Colonic mucosa (tissue), 4 donors: Measurements from ENCODE around the gene MME. TPM values are rescaled to one million over a fixed set of nuclear protein-coding genes. Genes with fewer than 3 reads are reported as not detected.

ENCODE experiments used
- DNase-seq: peaks from one replicate; pipeline ENCODE4 v3.0.0-alpha.2; 2020
- H3K27ac ChIP-seq: fragments of 200-600 bp; one replicate; pipeline ENCODE4 v1.8.0; 2021
- H3K27me3 ChIP-seq: fragments of 200-600 bp; one replicate; pipeline ENCODE4 v1.8.0; 2021
- H3K36me3 ChIP-seq: fragments of 200-600 bp; one replicate; pipeline ENCODE4 v1.8.0; 2021
- H3K4me1 ChIP-seq: fragments of 200-600 bp; one replicate; pipeline ENCODE4 v1.8.0; 2021; ENCODE audit warnings: mild to moderate bottlenecking
- H3K4me3 ChIP-seq: fragments of 200-600 bp; one replicate; pipeline ENCODE4 v1.8.0; 2021
- H3K9ac ChIP-seq, 2 donors: one replicate each; pipeline ENCODE4 v1.7.0; 2013; ENCODE audit warnings: control low read depth in 2 of 2, low read depth in 2 of 2, low read length in 2 of 2
- H3K9me3 ChIP-seq: fragments of 200-600 bp; one replicate; pipeline ENCODE4 v1.8.0; 2021
- intact Hi-C: fragments of 100-400 bp; cut with DNase I; formaldehyde crosslinking; loops from one replicate; pipeline ENCODE4 v1.14.1; 2022
- total RNA-seq, 2 donors: library from RNA; stranded (reverse); fragmentation: NEBNext Ultra II Directional in 1 of 2; extraction: Animal tissue kit (Norgen Biotek cat#: 25700) in 1 of 2; gene quantifications; one replicate each; pipeline ENCODE4 v1.2.1, GENCODE V29; 2021
- TF ChIP-seq, protein P1 (sequence below): fragments of 200-600 bp; IDR thresholded peaks from one replicate; pipeline ENCODE4 v1.8.0; 2022; ENCODE audit warnings: antibody characterized with exemption, mild to moderate bottlenecking
- donor health status: healthy.
- donor health status: DM: no; HTN: no; CAD: no.
- donor health status: DM: no; HTN: no; CAD: no.

The MME gene
- total RNA-seq, 2 donors from 2014 or later = 1.4 to 2.6 TPM

DNA sequence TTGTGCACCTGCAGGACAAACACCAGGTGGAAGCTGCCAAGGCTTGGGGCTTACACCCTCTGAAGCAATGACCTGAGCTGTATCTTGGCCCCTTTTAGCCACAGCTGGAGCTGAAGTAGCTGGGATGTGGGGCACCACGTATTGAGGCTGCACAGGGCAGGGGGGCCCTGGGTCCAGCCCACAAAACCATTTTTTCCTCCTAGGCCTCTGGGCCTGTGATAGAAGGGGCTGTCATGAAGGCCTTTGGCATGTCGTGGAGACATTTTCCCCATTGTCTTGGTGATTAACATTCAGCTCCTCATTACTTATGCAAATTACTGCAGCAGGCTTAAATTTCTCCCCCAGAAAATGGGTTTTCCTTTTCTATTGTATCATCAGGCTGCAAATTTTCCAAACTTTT, 27.6 kb upstream of the MME start:
- TF ChIP-seq, protein P1, sequence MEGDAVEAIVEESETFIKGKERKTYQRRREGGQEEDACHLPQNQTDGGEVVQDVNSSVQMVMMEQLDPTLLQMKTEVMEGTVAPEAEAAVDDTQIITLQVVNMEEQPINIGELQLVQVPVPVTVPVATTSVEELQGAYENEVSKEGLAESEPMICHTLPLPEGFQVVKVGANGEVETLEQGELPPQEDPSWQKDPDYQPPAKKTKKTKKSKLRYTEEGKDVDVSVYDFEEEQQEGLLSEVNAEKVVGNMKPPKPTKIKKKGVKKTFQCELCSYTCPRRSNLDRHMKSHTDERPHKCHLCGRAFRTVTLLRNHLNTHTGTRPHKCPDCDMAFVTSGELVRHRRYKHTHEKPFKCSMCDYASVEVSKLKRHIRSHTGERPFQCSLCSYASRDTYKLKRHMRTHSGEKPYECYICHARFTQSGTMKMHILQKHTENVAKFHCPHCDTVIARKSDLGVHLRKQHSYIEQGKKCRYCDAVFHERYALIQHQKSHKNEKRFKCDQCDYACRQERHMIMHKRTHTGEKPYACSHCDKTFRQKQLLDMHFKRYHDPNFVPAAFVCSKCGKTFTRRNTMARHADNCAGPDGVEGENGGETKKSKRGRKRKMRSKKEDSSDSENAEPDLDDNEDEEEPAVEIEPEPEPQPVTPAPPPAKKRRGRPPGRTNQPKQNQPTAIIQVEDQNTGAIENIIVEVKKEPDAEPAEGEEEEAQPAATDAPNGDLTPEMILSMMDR = no peak
- H3K27ac ChIP-seq = no peak overlapping the region
- DNase-seq = no peak
- no peaks in the 10 kb centered on the region for H3K4me1 ChIP-seq
- H3K9me3 ChIP-seq = no peaks in the 10 kb centered on the region
- H3K9ac ChIP-seq = no peak overlapping the region
- H3K27me3 ChIP-seq = no peaks in the 10 kb centered on the region
- no peak overlapping the region for H3K4me3 ChIP-seq
- no peaks in the 10 kb centered on the region for H3K36me3 ChIP-seq
- intact Hi-C loops = no loop called here

DNA sequence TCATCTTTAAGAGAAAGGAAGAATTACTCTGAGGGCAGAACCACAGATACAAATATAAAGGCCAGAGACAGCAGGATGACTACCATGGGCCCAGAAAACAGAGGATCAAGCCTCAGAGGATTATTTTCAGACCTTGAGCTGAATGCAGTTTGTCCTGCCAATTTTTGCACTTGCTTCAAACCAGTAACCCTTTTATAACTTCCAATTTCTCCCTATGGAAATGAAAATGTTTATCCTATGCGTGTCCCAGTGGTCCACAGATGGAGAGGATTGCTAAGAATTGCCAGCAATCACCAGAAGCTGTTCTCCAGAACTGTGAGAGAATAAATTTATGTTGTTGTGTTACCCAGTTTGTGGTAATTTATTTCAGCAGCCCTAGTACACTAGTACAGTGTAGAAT, 26.4 kb upstream of the MME start:
- Histone ChIP-seq H3K27me3 (no peaks in the 10 kb centered on the region), H3K9ac (no peak overlapping the region), H3K4me3 (no peak overlapping the region), H3K4me1 (no peaks in the 10 kb centered on the region), H3K27ac (no peak overlapping the region), H3K36me3 (no peaks in the 10 kb centered on the region), H3K9me3 (no peaks in the 10 kb centered on the region)
- no peak for DNase-seq
- intact Hi-C loops = no loop called here
- TF ChIP-seq, protein P1 = no peak

DNA sequence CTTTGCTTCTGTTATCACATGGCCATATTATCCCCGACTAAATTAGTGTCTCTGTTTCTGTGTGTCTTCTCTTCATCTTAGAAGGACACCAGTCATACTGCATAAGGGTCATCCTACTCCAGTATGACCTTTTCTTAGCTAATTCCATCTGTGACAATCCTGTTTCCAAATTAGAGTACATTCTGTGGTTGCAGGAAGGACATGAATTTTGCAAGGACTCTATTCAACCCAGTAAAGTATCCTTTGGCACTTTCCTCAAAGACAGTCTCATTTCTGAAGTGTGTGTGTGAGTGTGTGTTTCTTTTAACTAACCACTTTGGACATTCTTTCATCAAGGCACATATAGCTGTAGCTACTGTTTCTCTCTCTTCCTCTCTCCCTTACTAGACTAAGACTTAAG, 15.2 kb upstream of the MME start:
- Histone ChIP-seq H3K4me3 (no peak overlapping the region), H3K27ac (no peak overlapping the region), H3K9ac (no peak overlapping the region), H3K27me3 (no peaks in the 10 kb centered on the region), H3K36me3 (no peaks in the 10 kb centered on the region), H3K9me3 (no peaks in the 10 kb centered on the region), H3K4me1 (no peaks in the 10 kb centered on the region)
- intact Hi-C loops = no loop called here
- TF ChIP-seq, protein P1 = no peak
- DNase-seq = no peak

DNA sequence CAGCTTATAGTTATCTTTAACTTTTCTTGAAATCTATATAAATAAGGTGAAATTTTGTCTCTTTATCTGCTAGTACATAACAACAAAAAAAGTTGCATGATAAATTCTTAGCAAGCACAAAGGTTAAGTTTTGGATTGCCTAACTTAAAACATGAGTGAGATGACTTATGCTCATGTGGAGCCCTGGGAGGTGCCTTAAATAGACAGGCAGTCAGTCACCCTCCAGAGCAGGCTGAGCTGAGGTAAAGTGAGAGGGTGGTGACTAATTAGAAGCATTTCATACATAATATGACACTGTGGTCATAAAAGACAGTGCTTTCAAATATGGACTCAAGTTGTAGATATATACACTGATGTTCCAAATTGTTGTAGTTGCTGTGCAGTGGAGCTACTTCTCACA, 14.6 kb upstream of the MME start:
- Histone ChIP-seq H3K9me3 (no peaks in the 10 kb centered on the region), H3K36me3 (no peaks in the 10 kb centered on the region), H3K27me3 (no peaks in the 10 kb centered on the region), H3K9ac (no peak overlapping the region), H3K4me1 (no peaks in the 10 kb centered on the region), H3K27ac (no peak overlapping the region), H3K4me3 (no peak overlapping the region)
- TF ChIP-seq, protein P1 = no peak
- DNase-seq = no peak
- intact Hi-C loops = no loop called here

DNA sequence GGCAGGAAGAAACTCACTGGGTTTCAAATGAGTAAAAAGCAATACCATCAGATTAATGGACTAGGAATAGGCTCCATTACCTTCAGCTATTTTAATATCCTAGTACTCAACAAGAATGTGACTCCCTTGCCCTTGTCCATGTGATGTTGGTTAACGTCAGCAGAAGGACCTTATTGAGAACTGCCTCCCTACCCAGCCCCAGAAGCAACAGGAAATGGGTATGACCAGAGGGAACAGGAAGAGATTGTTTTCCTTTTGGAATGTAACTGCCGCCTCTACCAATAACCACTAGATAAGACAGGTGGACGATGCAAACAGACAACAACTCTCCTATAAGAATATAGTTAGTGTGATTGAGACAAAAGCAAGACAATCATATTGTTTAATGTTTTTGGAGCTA, 10.4 kb upstream of the MME start:
- H3K27me3 ChIP-seq = no peaks in the 10 kb centered on the region
- intact Hi-C loops = no loop called here
- TF ChIP-seq, protein P1 = no peak
- no peaks in the 10 kb centered on the region for H3K9me3 ChIP-seq
- no peak overlapping the region for H3K9ac ChIP-seq
- no peak overlapping the region for H3K4me3 ChIP-seq
- no peaks in the 10 kb centered on the region for H3K36me3 ChIP-seq
- no peaks in the 10 kb centered on the region for H3K4me1 ChIP-seq
- DNase-seq = no peak
- H3K27ac ChIP-seq = no peak overlapping the region

DNA sequence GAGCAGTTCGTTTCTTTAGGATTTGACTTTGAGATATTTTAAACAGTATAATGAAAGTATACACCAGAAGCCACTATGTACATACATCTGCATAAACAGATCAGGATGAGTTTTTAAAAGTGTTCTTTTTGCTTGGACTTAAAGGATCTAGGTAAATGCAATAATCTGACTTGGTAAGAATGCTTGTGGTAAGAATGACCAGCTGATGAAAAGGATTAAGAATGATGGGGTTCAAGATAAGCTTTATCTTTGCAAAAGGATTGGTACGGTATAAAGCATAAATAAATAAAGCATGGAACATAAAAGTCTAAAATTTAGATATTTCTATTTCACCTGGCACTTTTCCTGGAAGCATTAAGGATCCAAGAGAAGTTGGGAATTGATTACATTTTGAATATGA, 9.8 kb upstream of the MME start:
- no peaks in the 10 kb centered on the region for H3K4me1 ChIP-seq
- TF ChIP-seq, protein P1 = no peak
- H3K9me3 ChIP-seq = no peaks in the 10 kb centered on the region
- no peak for DNase-seq
- no peak overlapping the region for H3K27ac ChIP-seq
- H3K36me3 ChIP-seq = no peaks in the 10 kb centered on the region
- no peak overlapping the region for H3K9ac ChIP-seq
- H3K27me3 ChIP-seq = no peaks in the 10 kb centered on the region
- no peak overlapping the region for H3K4me3 ChIP-seq
- intact Hi-C loops = no loop called here
